HL-60/S4 treated with phorbol 12-myristate 13-acetate at 8.2 ng/mL for 4 days and 3 days (cell line): Measurements from ENCODE around the gene LRIG1.

Experiments
- in situ Hi-C: fragments of 300-500 bp; cut with MboI; formaldehyde crosslinking; loops from 2 replicates; pipeline ENCODE4 v1.15.0; 2022; ENCODE audit warnings: low sequenced_read_pairs

The LRIG1 gene

DNA sequence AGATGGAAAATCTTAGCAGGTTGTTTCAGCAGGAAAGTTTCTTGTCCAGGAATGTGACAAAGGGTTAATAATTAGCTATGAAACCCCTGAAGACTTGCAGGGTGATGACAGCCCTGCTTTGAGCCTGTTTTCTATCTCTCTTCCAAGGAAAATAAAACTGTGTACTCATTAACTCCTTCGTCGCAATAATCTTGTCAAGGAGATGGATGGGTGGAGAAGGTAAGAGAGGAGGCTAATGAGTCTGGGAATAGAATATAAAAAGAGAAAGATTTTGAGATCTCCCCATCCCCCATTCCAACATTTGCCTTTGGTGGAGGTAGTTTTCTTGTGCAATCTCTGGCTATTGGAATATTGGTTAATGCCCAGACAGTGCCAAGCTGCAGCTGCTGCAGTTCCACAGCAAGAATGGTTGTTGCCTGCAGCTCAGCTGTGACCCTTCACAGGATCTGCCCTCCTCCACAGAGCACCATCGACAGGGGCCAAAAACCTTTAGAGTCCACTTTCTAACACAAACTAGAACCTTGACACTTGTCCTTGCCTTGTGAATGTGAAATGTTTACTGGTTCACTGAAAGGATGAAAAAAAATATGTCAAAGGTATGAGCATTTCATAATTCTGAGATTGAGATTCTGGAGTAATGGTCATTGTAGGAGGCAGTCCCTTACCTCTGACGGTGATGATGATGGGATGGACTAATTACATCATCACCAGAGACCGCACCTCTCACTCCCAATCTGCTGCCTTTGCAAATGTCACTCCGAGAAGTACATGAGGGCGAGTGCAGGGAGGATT lies 4.2 kb upstream of the LRIG1 start:
- in situ Hi-C loops: no loop called here

DNA sequence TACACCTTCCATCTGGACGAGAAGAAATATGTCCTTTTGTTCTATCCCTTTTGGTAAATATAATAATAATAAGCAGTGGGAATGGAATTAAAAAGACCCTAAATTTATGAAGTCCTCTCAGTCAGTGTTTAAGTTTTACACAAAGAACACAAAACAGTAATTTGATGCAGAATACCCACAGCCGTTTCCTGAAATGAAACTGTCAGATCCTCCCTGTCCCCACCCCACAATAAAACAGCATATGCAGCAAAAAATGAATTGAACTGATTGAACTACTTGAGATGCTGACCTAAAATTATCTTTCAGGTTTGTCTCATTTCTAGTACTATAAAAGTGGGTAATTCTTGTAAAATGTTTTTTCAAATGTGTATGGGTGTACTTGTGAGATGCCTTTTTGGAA lies 2.2 kb upstream of the LRIG1 start:
- in situ Hi-C loops: no loop called here

DNA sequence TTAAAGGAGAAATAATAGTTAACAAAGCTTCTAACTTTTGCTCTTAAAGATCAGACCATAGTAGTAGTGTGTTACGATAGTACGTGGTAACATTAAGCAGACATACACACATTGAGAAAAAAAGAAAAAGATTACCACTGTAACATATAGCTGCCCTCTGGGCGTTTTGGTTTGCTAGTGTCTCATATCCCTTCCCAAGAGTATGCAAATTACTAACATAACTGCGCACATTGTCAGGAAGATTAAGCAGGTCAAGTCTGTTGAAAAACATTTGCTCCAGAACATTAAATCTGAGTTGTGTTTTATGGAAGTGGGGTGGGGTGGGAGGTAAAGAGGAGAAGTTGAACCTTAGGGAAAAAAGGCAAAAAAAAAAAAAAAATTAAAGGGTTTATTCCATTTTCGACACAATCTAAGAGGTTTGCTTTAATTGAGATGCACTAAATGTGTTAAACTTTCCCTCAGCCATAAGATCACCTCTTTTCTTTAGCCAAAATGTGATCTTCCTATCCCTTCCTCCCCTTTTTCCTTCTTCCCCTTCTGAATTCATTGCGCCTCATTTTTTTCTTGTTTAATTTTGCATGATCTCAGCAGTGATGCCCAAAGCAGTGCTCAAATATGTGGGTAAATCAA lies 1.5 kb upstream of the LRIG1 start:
- in situ Hi-C loops: no loop called here

DNA sequence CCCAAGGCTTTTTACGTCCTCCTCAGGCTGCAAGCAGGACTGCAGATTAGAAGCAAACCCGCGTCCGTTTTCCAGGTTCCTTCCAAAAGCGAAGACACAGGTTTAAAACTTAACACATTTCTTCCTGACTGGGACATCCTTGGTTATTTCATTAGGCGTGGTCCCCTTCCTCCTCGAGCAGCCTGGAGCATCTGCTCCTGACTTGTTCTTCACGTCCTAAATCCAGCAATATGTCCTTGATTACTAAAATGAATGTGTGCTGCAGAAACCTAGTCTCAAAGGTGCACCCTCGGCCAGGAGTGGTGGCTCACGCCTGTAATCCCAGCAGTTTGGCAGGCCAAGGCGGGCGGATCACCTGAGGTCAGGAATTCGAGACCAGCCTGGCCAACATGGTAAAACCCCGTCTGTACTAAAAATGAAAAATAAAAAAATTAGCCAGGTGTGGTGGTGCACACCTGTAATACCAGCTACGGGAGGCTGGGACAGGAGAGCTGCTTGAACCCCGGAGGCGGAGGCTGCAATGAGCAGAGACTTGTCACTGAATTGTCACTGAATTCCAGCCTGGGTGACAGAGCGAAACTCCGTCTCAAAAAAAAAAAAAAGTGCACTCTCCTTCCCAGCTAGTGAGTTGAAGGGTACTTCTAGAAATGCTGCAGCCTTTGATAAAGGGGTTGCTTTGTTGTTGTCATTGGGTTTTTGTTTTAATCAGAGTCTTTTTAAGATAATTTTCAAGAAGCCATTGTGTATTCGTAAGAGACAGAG lies 842 bp upstream of the LRIG1 start:
- in situ Hi-C loops: no loop called here

DNA sequence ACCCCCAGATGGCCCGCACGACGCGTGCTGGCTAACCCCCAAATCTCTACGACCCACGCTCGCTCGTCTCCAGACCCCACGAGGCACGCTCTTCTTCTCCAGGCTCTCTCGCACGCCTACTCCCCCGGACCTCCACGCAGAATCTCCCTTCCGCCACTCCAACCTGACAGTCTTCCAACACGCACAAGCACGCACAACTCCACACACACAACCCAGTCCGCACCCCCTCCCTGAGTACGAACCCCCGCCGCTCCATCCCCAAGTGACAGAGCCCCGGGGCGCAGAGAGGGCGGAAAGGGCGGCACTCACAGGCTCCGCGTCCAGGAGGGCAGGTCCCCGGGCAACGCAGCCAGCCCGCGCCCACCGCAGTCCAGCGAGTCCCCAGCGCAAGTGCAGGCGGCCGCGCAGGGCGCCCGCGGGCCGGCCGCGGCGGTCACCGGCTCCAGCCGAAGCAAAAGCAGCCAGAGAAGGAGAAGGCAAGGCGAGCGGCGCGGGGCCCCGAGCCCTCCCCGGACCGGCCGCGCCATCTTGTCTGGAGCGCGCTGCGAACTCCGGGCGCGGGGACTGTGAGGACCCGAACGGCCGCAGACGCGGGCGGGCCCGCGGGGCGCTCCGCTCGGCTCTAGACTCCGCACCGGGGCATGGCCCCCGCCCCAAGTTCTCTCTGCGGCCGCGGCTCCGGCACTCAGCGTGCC lies 794 bp downstream of the LRIG1 start:
- in situ Hi-C loops: no loop called here

DNA sequence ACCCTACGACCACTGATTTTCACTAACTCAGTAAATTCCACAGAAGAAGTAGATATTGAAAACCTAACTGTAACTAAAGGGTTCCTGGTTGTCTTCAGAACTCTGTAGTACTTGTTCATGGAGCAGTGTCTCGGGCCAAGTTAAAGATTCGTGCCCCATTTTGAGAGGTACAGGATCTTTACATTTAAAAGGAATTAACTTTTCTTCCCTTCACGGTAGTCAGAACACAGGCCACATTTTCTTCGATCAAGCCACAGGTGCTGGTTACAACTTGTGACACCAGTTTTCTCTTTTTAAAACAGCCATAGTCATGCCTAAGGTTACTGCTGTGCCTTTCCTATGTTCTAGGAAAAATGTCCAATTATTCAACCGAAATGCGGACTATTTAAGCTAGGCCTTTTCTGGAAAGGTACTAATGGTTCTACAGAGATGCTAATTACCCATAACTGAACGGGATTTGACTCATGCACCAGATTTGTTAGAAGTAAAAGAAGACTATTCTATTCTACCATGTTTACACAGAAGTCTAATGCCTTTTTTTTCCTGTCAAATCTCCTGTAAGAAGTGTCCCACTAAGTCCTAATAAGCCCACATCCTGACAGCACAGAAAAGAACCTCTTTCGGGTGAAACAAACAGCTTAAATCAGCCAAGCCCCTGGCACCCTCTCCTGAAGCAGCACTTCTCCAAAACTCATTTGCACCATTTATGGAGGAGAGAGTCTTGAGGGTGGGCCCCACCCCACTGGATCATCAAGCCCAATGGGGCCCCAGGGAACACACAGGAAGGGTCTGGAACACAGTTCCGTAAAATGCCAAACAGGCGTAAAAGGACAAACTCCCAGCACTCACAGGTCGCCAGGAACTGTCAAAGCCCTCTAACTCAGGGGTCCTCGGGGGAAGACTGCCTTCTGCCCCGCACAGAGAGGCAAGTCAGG lies 1.9 kb downstream of the LRIG1 start:
- in situ Hi-C loops: no loop called here

DNA sequence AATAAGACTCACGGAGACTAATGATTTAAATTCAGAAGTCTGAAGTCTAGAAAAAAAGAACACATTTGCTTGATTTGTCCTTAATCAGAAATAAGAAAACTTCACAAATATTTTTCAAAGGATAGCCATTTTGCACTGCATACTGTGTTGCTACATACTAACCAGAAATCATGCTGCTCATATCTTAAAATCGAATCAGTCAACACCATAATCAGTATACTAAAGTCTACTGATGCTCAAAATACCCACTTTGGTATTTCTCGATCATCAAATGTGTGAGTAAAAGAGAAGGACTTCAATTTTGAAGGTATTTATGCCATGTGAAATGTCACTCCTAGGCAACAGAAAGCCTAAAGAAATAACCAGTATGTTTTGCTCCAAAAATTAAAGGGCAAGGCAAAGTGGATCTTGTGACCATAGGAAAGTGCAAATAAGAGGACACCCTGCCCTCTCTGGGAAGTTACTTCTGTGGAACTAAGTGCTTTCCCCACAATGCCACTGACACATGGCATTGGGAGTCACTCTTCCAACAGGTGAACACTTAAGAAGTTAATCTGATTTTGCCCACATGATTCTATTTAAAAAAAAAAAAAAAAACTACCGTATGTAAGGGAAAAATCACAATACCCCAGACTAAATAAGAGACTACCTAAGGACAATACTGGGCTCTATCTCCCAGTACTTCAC lies 2.7 kb downstream of the LRIG1 start:
- in situ Hi-C loops: no loop called here

DNA sequence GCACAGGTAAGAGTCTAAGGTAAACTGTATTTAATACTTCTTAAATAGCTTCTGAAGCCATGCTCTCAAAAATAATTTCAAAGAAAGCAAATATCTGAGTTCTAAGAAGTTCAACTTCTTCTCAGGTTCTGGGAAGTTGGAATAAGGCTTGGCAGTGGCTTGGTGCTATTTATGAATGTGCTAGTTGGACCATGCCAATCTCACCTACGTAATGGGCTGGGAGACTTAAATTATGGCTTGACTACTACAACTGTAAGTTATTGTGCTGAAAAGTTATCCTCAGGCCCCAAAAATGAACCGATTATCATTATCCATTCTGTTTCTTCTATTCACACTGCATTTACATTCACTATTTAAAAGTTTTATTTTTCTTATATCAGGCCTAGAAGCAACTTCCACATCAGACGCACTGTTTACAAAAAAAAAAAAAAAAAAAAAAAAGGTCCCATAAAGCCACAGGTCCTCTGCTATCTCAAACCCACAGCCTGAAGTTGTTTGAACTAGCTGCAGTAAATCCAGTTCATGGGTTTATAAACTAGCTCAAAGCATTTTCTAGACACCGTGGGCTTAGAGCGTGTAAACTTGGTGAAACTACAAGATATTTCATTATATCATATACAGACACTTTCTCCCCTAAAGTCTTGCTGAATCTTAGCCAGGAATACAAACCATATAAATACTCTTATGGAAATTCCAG lies 3.4 kb downstream of the LRIG1 start:
- in situ Hi-C loops: no loop called here

DNA sequence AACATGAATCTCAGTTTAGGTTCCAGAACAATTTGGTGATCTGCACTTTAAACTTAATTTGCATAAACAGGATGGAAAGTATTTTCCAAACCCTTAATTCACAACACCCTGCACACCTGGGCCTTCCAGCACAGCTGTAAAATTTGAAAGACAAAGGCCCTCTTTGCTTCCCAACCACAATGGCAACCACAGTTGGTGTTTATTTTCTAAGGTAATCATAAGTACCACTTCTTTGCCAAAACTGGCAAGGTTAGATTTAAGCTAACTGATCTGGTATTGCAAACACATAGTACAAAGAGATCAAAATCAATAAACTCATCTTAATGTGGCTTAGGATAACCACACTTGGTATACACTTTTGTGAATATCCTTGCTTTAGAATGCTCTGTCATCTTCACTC lies 4.1 kb downstream of the LRIG1 start:
- in situ Hi-C loops: no loop called here

DNA sequence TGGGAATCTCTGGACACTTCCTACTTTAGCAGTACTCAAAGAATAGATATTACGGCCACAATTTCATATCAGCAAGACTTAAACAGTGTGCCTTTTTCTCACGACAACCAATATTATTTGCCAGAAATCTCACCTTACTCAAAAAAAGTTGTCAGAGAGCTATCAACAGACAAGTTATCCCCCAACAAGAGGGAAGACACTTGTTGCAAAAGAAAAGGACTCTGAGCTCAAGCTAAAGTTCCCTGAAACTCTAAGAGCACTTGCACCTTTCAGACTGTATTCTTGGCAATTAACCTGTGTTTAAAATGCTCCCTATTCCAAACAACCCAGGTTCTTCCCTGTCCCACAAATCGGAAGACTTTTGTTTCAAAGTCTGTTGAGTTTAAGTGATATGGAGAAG lies 4.5 kb downstream of the LRIG1 start:
- in situ Hi-C loops: no loop called here

DNA sequence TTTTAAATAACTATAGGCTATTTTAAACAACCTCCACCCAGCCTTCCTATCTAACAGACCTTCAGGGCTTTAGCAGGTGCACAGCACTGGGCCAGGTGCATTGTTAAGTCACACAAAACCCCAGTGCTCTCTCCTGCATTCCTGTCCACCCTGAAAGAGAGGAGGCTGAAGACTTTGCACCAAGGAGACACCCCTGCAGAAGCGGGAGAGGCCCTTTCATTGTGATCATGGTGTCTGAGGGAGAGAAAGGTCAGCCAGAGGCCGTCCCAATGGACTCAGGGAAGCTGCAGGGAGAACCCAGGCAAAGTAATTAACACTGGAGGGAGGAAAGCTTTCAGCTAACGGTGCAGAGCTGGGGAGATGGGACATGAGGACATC lies 5.2 kb downstream of the LRIG1 start:
- in situ Hi-C loops: no loop called here

DNA sequence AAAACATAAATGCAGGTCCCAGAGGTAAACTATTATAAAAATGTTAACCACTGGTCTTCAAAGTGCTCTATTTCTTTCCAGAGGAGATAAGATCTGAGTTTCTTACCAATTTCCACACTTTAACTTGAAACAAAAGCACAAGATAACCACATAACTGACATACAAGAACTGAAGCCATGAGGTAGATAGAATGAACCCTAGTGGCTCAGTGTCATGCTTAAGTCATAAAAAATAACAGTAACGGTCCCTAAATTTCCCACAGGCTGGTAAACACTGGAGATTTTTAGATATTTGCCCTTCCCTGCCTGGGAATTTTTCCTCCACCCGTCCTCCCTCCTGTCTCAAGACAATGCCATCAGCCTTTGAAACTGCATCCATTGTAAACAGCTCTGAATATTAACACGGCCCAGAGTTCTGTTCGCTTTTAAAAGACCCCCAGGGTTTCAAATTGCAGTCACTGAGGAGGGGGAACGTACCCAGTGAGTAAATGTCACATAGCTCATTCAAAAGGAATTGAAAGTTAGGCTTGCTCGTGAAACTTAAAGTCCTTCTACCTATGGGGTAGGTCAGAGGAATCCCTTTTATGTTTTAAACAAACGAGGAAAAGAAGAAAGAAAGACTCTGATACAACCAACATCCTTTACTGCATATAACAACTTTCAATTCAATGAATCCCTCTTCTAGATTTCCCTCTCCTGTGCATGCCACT lies 5.7 kb downstream of the LRIG1 start:
- in situ Hi-C loops: no loop called here

DNA sequence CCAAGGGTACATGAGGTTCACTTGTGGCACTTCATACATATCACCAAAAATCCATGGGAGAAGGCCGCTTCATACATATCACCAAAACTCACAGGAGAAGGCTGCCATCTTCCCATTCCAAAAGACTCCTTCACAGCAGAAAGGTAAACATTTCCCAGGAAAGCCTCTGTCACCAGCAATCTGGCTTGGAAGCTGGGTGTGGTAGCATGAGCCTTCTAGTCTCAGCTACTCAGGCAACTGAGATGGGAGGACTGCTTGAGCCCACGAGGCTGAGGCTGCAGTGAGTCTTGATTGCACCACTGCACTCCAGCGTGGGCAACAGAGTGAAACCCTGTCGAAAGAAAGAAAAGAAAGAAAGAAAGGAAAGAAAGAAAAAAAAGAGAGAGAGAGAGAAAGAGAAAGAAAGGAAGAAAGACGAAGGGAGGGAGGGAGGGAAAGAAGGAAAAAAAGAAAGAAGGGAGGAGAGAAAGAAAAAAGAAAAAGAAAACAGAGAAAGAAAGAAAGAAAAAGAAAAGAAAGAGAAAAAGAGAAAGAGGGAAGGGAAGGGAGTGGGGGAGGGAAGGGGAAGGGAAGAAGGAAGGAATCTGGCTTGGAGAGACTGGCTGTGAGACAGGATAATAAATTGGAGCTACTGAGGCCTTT lies 7.2 kb downstream of the LRIG1 start:
- in situ Hi-C loops: no loop called here

DNA sequence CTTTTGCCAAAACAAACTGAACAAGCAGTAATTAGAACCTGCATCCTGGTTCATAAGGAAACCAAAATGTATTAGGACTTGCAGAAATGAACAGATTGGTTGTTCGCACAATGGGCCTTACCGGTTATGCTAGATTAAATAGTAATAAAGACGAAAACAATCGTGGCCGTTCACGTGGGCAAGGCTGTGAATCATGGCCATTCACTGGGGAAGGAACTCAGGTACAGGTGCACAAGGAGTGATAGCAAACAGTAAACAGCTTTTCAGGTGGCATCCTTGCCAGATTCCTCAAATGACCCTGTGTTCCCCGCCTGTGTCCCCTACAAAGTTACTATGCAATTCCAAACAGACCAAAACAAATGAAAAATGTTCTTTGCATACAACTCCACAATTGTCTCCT lies 8.2 kb downstream of the LRIG1 start:
- in situ Hi-C loops: no loop called here

DNA sequence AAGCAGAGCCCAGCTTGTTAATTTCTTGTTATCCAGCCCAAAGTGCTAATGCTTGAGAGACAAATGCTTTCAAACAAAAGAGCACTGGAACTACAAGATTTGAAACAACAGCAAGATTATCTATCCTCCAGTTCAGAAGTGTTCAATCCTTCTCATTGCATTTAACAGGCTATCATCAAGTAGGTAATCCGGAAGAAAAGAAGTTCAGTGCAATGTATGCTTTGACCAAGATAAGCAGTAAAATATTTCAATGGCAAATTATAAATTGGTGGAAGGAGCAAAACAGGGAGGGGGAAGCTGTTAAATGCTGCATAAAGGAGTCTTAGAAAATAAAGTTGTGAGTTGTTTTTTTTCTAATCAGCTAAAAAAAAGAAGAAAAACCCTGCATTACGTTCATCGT lies 8.8 kb downstream of the LRIG1 start:
- in situ Hi-C loops: no loop called here

DNA sequence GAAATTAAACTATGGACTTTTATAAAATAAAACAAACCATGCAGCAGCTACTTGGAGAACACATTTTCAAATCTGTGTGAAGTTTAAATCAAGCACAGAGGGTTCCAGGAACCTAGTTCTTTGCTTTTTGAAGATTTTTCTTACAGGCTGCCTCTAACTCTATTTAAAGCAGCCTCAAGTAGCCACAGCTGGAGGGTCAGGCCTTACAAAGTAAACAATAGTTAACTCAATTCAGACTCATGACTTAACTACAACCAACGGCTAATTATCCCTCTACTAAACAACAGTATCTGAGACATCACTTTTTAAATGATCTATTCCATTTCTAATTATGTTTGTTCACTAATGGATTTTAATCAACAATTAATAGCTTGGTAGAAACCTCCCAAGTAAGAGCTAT lies 9.8 kb downstream of the LRIG1 start:
- in situ Hi-C loops: no loop called here

DNA sequence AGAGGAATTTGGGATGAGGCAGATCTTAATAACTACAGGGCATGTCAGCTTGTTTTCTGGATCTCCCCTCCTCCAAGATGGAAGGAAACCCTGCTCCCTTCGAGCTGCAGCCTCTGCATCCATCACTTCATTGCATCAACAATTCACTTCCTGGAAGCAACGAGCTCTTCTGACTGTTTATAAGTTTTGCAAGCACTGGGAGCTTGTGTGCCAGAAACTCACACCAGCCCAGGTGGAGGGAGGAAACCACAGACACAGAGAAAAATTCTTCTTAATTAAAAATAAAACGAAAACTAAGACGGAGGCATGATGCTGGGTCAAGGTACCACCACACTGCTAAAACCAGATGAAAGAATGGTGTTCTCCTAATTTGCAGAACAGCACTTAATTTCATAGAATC lies 10.6 kb downstream of the LRIG1 start:
- in situ Hi-C loops: no loop called here

DNA sequence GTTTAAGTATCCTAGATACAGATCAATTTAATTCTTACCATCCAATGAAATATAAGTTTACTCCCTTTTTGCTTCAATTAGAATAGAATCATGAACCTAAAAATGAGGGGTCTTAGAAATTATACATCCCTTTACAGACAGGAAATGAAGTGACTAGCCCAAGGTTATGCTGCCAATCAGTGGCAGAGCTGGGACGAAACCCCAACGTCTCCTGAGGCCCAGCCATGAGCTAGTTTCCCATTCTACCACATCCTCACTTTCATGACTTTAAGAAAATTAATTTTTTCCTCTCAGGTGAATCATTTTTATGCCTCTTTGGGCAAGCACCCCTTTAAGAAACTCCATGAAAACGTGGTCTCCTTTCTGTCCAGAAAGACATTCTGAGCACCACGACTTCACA lies 11.2 kb downstream of the LRIG1 start:
- in situ Hi-C loops: no loop called here
